K562 (cell line): ENCODE data around the gene PPHLN1. TPM values are rescaled to one million over a fixed set of nuclear protein-coding genes. Genes with fewer than 3 reads are reported as not detected.

Source experiments
- ATAC-seq: fragments of 200-7000 bp; cut with Tn5 transposase; 3 replicates; pipeline ENCODE4 v1.9.1; 2020; ENCODE audit warnings: moderate library complexity
- BruUV-seq: library from RNA; stranded (reverse); fragments of 400-500 nt; replicated peaks from 2 replicates; lab custom pipeline; 2021; lab: Mats Ljungman, UMichigan
- CTCF ChIA-PET: fragments of 300-600 bp; formaldehyde crosslinking; extraction: SDS; loops from one replicate; lab custom pipeline; 2021; ENCODE audit warnings: low intra/inter-chr PET ratio; lab: Yijun Ruan, JAX
- POLR2A ChIA-PET: fragments of 300-600, 350-650 bp; sonication (Branson Sonifier 250); formaldehyde crosslinking; extraction: SDS; loops from one replicate; lab custom pipeline; 2021; ENCODE audit warnings: antibody characterized with exemption, inconsistent platforms; lab: Yijun Ruan, JAX
- DNase-seq, 4 experiments: peaks; one replicate each; pipeline versions ENCODE4 v3.0.0 to v3.0.0-alpha.2; 2011 to 2018; ENCODE audit warnings: low spot score in 3 of 4, mixed read lengths in 3 of 4; ENCODE audit errors: extremely low read depth in 1 of 4
- FAIRE-seq: peaks from 2 replicates; lab custom pipeline; 2011; peaks lifted over from hg19 to GRCh38; lab: Jason Lieb, UNC
- H2AFZ ChIP-seq: 2 replicates; pipeline ENCODE4 v1.6.0; 2011; ENCODE audit warnings: low read depth, low read length, control low read depth, inconsistent platforms
- H3K27ac ChIP-seq: fragments of 200-600 bp; 3 replicates; pipeline ENCODE4 v1.8.0; 2011; ENCODE audit warnings: low read depth, mild to moderate bottlenecking, control low read depth, inconsistent platforms, low read length, moderate library complexity, mixed read lengths; ENCODE audit errors: extremely low read depth
- H3K27me3 ChIP-seq, 2 experiments: fragments of 300-600 bp in 1 of 2; 2 replicates in 1 of 2; 3 replicates in 1 of 2; pipeline versions ENCODE4 v1.6.0 to v1.8.0; 2011; ENCODE audit warnings: inconsistent platforms in 2 of 2, low read length in 2 of 2, mild to moderate bottlenecking in 1 of 2, mixed read lengths in 1 of 2, moderate library complexity in 1 of 2; ENCODE audit not compliant: control insufficient read depth in 2 of 2, insufficient read depth in 2 of 2
- H3K36me3 ChIP-seq: fragments of 300-600 bp; 3 replicates; pipeline ENCODE4 v1.8.0; 2011; ENCODE audit warnings: mild to moderate bottlenecking, low read length, inconsistent platforms; ENCODE audit not compliant: control insufficient read depth, insufficient read depth
- H3K4me1 ChIP-seq, 2 experiments: fragments of 200-600 bp in 1 of 2; replicated peaks in 1 of 2; 2 replicates in 1 of 2; 3 replicates in 1 of 2; pipeline versions ENCODE4 v1.5.1 to v1.8.0; 2011; ENCODE audit warnings: inconsistent platforms in 2 of 2, low read length in 2 of 2, mild to moderate bottlenecking in 1 of 2, mixed read lengths in 1 of 2, moderate library complexity in 1 of 2; ENCODE audit not compliant: control insufficient read depth in 2 of 2, insufficient read depth in 2 of 2
- H3K4me2 ChIP-seq: 2 replicates; pipeline ENCODE4 v1.6.1; 2011; ENCODE audit warnings: low read length, control low read depth, inconsistent platforms, mixed read lengths; ENCODE audit not compliant: insufficient read depth
- H3K4me3 ChIP-seq: fragments of 200-600 bp; sonication (generic), shearing (Covaris generic); 2 replicates; pipeline ENCODE4 v1.5.1; 2016; ENCODE audit warnings: control low read depth, inconsistent platforms
- H3K79me2 ChIP-seq: fragments of 200-600 bp; 3 replicates; pipeline ENCODE4 v1.8.0; 2011; ENCODE audit warnings: low read length, inconsistent platforms; ENCODE audit not compliant: control insufficient read depth, insufficient read depth
- H3K9ac ChIP-seq, 2 experiments: 2 replicates each; pipeline versions ENCODE4 v1.6.0 to v1.6.1; 2011; ENCODE audit warnings: low read depth in 2 of 2, low read length in 2 of 2, control low read depth in 1 of 2, inconsistent platforms in 1 of 2, mild to moderate bottlenecking in 1 of 2, mixed read lengths in 1 of 2; ENCODE audit not compliant: insufficient read depth in 1 of 2
- H3K9me1 ChIP-seq: one replicate; pipeline ENCODE4 v1.6.0; 2011; ENCODE audit warnings: inconsistent platforms, mild to moderate bottlenecking, low read length, moderate library complexity; ENCODE audit not compliant: control insufficient read depth, insufficient read depth
- H3K9me3 ChIP-seq: replicated peaks from 2 replicates; pipeline ENCODE4 v1.5.1; 2011; ENCODE audit warnings: low read depth, low read length, inconsistent platforms; ENCODE audit not compliant: control insufficient read depth, insufficient read depth
- H4K20me1 ChIP-seq: replicated peaks from 2 replicates; pipeline ENCODE4 v1.6.1; 2011; ENCODE audit warnings: low read length, inconsistent platforms, mixed read lengths; ENCODE audit not compliant: control insufficient read depth, insufficient read depth
- HMBOX1 ChIP-seq: sonication (generic); IDR thresholded peaks from 2 replicates; pipeline ENCODE4 v1.6.1; 2016
- MEF2D ChIP-seq: conservative IDR thresholded peaks from 2 replicates; pipeline ENCODE4 v1.6.1; 2016; ENCODE audit warnings: low read depth, missing genetic modification characterization, missing compliant biosample characterization
- PRPF4 ChIP-seq: fragments of 200-400 bp; formaldehyde crosslinking; IDR thresholded peaks from one replicate; pipeline ENCODE4 v1.6.1; 2017; ENCODE audit warnings: low read length, low read depth, mild to moderate bottlenecking; ENCODE audit not compliant: insufficient read depth, poor library complexity, severe bottlenecking
- RB1 ChIP-seq: fragments of 450-650 bp; IDR thresholded peaks from 2 replicates; pipeline ENCODE4 v1.6.1; 2017; ENCODE audit warnings: low read depth, mild to moderate bottlenecking
- SMAD4 ChIP-seq: fragments of 250-450 bp; sonication (Bioruptor Pico); conservative IDR thresholded peaks from 2 replicates; pipeline ENCODE4 v1.8.0; 2021; ENCODE audit warnings: inconsistent platforms, mild to moderate bottlenecking, moderate library complexity
- TARDBP ChIP-seq: fragments of 450-650 bp; IDR thresholded peaks from 2 replicates; pipeline ENCODE4 v1.6.1; 2016
- ZFP30 ChIP-seq: fragments of 250-450 bp; sonication (Bioruptor Pico); IDR thresholded peaks from 2 replicates; pipeline ENCODE4 v1.8.0; 2022; ENCODE audit warnings: moderate library complexity, mild to moderate bottlenecking, inconsistent platforms, borderline replicate concordance
- ZFX ChIP-seq: sonication (generic); formaldehyde crosslinking; IDR thresholded peaks from 2 replicates; pipeline ENCODE4 v1.8.0; 2022; ENCODE audit warnings: mild to moderate bottlenecking, missing genetic modification reagents, moderate library complexity
- ZNF282 ChIP-seq: sonication (generic); formaldehyde crosslinking; IDR thresholded peaks from 2 replicates; pipeline ENCODE4 v1.8.1; 2023; ENCODE audit warnings: missing genetic modification reagents
- ZNF449 ChIP-seq: fragments of 250-450 bp; sonication (Bioruptor Pico); IDR thresholded peaks from 2 replicates; pipeline ENCODE4 v1.8.0; 2022; ENCODE audit warnings: moderate library complexity, mild to moderate bottlenecking, inconsistent platforms
- WGBS: fragments of 100-300 bp; shearing (Covaris generic); methylation state at CpG from one replicate; pipeline ENCODE4 v1.1.6; 2016; ENCODE audit warnings: low coverage, mixed read lengths; ENCODE audit not compliant: insufficient coverage; ENCODE audit errors: missing lambda C conversion rate; 5-methylcytosine and 5-hydroxymethylcytosine counted together
- in situ Hi-C: fragments of 300-500 bp; cut with MboI; formaldehyde crosslinking; loops from 4 replicates; pipeline ENCODE4 v1.15.0; 2018; ENCODE audit warnings: inconsistent platforms, mixed read lengths
- intact Hi-C: fragments of 100-400 bp; cut with micrococcal nuclease; formaldehyde crosslinking; loops from 2 replicates; pipeline ENCODE4 v1.14.2; 2022
- polyA plus RNA-seq, 8 experiments: library from polyadenylated mRNA; depleted of rRNA in 4 of 8; stranded (reverse) in 5 of 8; unstranded in 3 of 8; fragments of >200 nt; fragmentation: Nextera tagmentation in 2 of 8; fragmentation: Illumina TruSeq in 1 of 8; extraction: Ambion mirVana in 2 of 8; extraction: Trizol in 1 of 8; gene quantifications; 2 replicates each; pipeline versions ENCODE4 v1.2.1 to v1.2.3, GENCODE V29; 2011 to 2014; ENCODE audit warnings: inconsistent platforms in 1 of 8, missing spikeins in 1 of 8
- total RNA-seq, 7 experiments: library from RNA; depleted of rRNA in 6 of 7; stranded (reverse); fragments of >200 nt in 6 of 7; fragmentation: Illumina TruSeq in 2 of 7; extraction: Trizol in 2 of 7; gene quantifications; 2 replicates each; pipeline versions ENCODE4 v1.2.1 to v1.2.3, GENCODE V29; 2011 to 2021; ENCODE audit warnings: low replicate concordance in 1 of 7

Gene PPHLN1
- total and polyA plus RNA-seq, 9 of the 15 experiments (the other 6 are each of a cell fraction or from before 2014, with no cell fraction given), result 66.3 to 112 (median 93.6) TPM

DNA sequence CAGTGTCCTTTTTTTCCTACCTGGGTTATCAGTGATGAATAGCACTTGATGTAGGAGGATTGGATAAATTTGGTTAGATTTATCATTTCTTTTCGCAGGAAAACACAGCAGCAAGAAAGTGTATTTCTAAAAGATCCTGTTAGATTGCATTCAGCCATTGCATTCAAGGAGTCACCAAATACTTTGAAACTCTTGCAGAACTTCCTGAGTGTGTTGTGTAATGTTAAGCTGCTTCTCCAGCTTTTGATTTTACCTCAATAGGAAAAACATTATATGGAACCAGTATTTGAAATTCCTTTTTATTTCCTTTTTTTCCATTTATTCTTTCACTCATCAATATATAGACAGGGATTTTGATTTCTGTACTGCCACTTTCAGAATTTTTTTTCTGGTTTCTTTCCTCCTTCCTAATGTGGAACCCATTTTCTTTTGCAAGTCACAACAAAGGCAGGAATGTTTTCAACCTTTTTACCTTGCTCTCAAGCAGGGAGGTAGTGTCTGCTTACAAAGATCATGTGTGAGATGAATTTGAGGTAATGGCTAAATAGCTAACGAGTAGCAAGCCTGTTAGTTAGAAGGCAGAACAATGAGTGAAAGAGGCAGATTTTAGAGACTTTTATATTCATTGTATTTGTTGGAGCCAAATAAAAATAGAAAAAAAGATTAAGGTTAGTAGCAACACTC, 56.2 kb downstream of the PPHLN1 start:
- no peaks in the 10 kb centered on the region for H3K79me2 ChIP-seq
- TF ChIP-seq ZNF282 (CRISPR knock-in tag) (no peak), MEF2D (tag) (no peak), ZFP30 (CRISPR knock-in tag) (no peak), RB1 (no peak), ZFX (CRISPR knock-in tag) (no peak), ZNF449 (CRISPR knock-in tag) (no peak), TARDBP (no peak), PRPF4 (no peak), HMBOX1 (no peak), SMAD4 (CRISPR knock-in tag) (no peak)
- TF ChIP-seq, all 486 proteins: peak for 0
- in situ Hi-C loops (no loop called here), intact Hi-C loops (no loop called here)
- Histone ChIP-seq H3K36me3 (peaks cover 4% of the 10 kb centered on the region; the same call in 1 of the 3 replicates), H4K20me1 (no peaks in the 10 kb centered on the region), H3K9ac (no peak overlapping the region), H3K4me1 (peaks cover 0 to 17% of the 10 kb centered on the region in 2 experiments; a peak in 2 of 5 replicates), H3K27ac (no peak overlapping the region), H3K9me1 (no peaks in the 10 kb centered on the region), H3K4me2 (no peak overlapping the region), H3K4me3 (no peak overlapping the region), H3K9me3 (no peaks in the 10 kb centered on the region), H2AFZ (no peak overlapping the region), H3K27me3 (no peaks in the 10 kb centered on the region)
- ATAC-seq, result no peak
- no peak for FAIRE-seq
- CTCF ChIA-PET, result no interaction called here
- no TSS peak for BruUV-seq
- POLR2A ChIA-PET, result no interaction called here
- 85% methylated on average over 2 of the region's 2 CpGs for WGBS
- no peak for DNase-seq
